T-helper 1 cell treated with Interleukin-12 subunit alpha and Interleukin-12 subunit beta and Interleukin-4 antibody, amounts not matched to agents 30 μg/mL and 1 μg/mL, for 36 hours (primary cell): Measurements from ENCODE around the gene NEDD9.

Source experiments
- H3K27ac Mint-ChIP-seq: one replicate; pipeline ENCODE4 v1.8.0; 2021; ENCODE audit warnings: mild to moderate bottlenecking, mixed read lengths
- H3K27me3 Mint-ChIP-seq: one replicate; pipeline ENCODE4 v1.8.0; 2021; ENCODE audit warnings: low read depth, mixed read lengths
- H3K36me3 Mint-ChIP-seq: one replicate; pipeline ENCODE4 v1.8.0; 2021; ENCODE audit warnings: low read depth, mixed read lengths
- H3K4me1 Mint-ChIP-seq: one replicate; pipeline ENCODE4 v1.8.0; 2021; ENCODE audit warnings: low read depth, mixed read lengths
- H3K4me3 Mint-ChIP-seq: one replicate; pipeline ENCODE4 v1.8.0; 2021; ENCODE audit warnings: mild to moderate bottlenecking, moderate library complexity, mixed read lengths
- H3K9me3 Mint-ChIP-seq: one replicate; pipeline ENCODE4 v1.8.0; 2021; ENCODE audit warnings: mixed read lengths

Gene NEDD9

DNA sequence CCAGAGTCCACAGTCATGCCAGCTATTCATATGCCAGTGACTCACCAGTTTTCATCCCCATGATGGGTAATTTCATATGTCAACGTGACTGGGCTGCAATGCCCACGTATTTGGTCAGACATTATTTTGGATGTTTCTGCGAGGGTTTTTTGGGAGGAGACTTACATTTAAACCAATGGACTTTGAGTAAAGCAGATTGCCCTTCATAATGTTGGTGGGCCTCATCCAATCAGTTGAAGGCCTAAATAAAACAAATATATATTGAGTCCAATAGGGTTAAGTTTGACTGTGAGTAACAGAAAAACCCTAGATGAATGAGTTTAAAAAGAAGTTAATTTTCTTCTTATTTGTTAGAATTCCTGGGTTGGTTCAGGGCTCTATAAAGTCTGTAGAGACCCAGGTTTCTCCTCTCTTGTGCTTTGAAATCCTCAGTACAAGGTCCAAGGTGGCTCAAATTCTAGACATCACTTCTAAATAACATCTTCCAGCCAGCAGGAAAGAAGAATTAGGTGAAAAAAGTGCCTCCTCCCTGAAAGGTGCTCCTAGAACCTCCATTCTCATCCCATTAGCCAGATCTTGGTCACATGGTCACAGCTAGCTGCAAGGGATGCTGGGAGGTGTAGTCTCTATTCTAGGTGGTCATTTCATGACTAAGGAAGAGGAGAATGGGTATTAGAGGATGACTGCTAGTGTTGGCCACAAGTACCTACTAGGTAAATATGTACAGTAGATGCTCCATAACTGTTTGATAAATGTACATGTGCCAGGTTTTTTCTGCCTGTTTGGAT is 16.7 kb upstream of the NEDD9 start:
- peaks cover 22% of the 10 kb centered on the region for H3K9me3 Mint-ChIP-seq
- H3K4me3 Mint-ChIP-seq: no peak overlapping the region
- no peaks in the 10 kb centered on the region for H3K27me3 Mint-ChIP-seq
- peaks cover 8% of the 10 kb centered on the region for H3K4me1 Mint-ChIP-seq
- H3K36me3 Mint-ChIP-seq: peaks cover 55% of the 10 kb centered on the region
- no peak overlapping the region for H3K27ac Mint-ChIP-seq

DNA sequence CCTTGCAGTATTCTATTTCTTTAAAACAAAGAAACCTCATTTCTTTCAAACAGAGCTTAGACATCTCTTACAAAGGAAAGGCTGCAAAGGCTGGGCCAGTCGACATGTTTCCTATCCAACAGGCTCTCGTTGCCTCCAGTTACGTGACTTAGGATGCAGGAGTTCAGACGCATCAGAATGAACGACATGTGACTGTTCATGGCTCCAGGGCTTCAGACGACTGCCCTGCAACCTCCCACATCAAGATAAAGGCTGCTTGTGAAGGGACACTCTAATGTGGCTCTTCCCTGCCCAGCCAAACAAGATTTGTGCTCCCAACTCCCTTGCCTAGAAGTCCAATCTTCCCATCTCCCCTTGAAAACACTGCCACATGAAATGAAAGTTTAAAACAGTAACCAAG is 14.3 kb upstream of the NEDD9 start:
- no peak overlapping the region for H3K27ac Mint-ChIP-seq
- peaks cover 22% of the 10 kb centered on the region for H3K9me3 Mint-ChIP-seq
- peaks cover 10% of the 10 kb centered on the region for H3K4me1 Mint-ChIP-seq
- peaks cover 59% of the 10 kb centered on the region for H3K36me3 Mint-ChIP-seq
- H3K27me3 Mint-ChIP-seq: no peaks in the 10 kb centered on the region
- H3K4me3 Mint-ChIP-seq: no peak overlapping the region

DNA sequence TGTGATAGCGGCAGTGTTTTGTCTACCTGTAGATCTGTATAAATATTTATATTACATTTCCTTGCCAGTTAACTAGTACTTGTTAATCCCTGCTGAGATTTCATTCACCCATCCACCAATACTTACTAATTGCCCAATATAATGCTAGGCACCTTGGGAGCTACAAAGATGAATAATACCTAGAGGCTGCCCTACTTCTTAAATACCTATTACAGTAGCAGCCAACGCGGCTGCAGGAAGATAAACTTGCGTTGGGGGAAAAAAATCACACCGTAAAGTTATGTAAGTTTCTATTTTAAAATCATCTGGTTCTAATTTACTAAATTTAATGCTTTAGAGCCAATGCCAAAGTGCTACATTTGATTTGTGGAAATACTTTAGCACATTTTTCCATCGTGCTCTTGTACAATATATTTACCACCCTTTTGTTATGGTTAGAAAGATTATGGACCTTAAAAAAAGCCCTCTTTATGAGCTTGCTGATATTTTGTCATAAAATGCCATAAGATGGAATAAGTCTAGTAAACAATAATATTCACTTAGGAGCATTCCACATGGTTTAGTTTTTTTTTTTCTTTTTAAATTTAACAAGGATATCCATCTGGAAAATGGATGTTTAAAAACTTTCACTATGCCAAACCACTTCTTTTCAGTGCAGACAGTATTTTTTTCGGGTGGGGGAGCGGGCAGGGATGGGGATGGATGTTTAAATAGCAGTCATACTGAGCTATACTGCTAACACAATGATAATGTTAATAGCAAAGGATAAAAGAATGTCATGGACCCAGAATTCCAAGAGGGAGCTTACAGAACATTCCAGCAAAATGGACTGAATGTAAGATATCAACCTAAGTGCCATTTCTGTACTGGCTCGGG is 13.2 kb upstream of the NEDD9 start:
- Mint-ChIP-seq H3K27me3 (no peaks in the 10 kb centered on the region), H3K27ac (no peak overlapping the region), H3K4me3 (no peak overlapping the region), H3K4me1 (peaks cover 10% of the 10 kb centered on the region), H3K36me3 (peaks cover 54% of the 10 kb centered on the region), H3K9me3 (peaks cover 18% of the 10 kb centered on the region)

DNA sequence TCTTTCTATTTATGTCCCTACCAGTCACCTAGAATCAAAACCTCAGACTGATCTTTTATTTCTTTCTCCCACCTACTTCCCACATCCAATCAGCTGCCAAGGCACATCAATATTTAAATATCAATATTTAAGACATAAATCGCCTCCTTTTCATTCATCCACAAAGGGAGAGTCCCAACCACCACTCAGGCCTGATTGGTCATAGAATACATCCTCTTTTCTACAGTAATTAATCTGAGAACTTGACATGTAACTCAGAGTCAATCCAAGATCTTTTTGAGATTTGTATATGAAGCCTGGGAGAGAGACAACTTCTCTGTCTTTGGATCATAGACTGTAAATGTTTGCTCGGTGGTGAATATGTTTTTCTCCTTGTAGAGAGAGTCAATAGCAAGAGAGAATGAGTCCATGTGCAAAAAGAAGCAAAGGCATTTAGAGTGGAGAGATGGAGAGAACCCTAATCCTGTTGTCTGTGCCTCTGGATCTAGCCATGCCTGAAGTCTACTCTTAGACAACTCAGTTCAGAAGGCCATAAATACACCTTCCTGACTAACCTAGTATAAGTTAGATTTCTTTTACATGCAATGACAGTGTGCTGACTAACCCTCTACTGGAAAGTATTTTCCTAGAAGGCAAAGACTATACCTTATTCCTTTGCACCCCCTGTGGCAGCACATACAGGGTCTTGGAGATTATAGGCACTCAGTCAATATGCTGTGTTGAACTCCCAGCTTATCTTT is 12.1 kb upstream of the NEDD9 start:
- peaks cover 47% of the 10 kb centered on the region for H3K36me3 Mint-ChIP-seq
- peaks cover 8% of the 10 kb centered on the region for H3K9me3 Mint-ChIP-seq
- peaks cover 10% of the 10 kb centered on the region for H3K4me1 Mint-ChIP-seq
- no peak overlapping the region for H3K4me3 Mint-ChIP-seq
- H3K27ac Mint-ChIP-seq: no peak overlapping the region
- no peaks in the 10 kb centered on the region for H3K27me3 Mint-ChIP-seq

DNA sequence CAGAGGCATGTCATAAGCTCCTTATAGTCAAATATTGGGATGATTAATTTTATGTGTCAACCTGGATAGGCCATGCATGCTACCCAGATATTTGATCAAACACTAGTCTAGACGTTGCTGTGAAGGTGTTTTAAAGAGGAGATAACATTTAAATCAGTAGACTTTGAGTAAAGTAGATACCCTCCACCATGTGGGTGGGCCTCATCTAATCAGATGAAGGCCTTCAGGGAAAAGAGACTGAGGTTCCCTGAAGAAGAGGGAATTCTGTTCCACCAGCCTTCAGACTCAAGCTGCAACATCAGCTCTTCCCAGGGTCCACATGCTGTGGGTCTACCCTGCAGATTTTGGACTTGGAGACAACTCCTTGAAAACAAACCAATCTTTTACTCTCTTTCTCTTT is 11.4 kb upstream of the NEDD9 start:
- no peak overlapping the region for H3K27ac Mint-ChIP-seq
- H3K27me3 Mint-ChIP-seq: no peaks in the 10 kb centered on the region
- peaks cover 42% of the 10 kb centered on the region for H3K36me3 Mint-ChIP-seq
- H3K9me3 Mint-ChIP-seq: peaks cover 2% of the 10 kb centered on the region
- H3K4me3 Mint-ChIP-seq: no peak overlapping the region
- H3K4me1 Mint-ChIP-seq: peaks cover 9% of the 10 kb centered on the region

DNA sequence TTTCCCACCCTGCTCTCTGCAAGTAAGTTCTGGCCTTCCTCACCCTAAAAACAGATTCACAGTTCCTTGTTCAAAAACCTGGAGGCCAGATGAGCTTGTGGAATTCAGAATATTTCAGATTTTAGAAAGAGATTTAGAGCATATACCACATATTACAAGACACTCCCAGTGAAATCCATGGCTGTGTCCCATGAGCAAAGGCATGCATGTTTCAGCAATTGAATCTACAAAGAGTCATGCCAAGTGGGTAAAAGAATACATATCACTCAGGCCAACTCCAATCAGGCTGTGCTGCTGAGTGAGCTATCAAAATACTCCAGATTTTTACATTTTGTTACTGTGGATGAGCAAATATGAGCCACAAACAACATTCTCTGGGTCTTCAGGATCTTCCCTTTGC is 10.2 kb upstream of the NEDD9 start:
- H3K36me3 Mint-ChIP-seq: peaks cover 42% of the 10 kb centered on the region
- no peak overlapping the region for H3K27ac Mint-ChIP-seq
- H3K4me1 Mint-ChIP-seq: peaks cover 8% of the 10 kb centered on the region
- H3K27me3 Mint-ChIP-seq: no peaks in the 10 kb centered on the region
- no peak overlapping the region for H3K4me3 Mint-ChIP-seq
- H3K9me3 Mint-ChIP-seq: peaks cover 4% of the 10 kb centered on the region

DNA sequence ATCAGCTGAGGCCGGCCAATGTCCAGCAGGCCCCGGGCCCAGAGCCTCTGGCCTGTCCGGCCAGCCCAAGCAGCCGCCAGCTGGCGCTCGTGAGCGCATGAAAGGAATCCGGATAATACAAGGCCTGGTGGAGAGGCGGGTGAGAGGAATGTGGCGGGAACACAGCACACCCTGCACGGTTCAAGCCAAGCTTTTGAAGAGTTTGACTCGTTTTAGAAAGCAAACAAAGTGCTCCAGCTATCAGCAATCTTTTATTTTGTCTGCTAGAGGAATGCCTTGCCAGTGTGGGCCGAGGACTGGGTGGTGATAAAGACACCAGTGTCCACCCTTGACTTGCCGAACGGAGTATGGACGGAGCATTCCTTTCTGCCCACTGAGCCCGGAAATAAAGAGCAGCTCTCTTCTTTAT is 9.3 kb upstream of the NEDD9 start:
- no peak overlapping the region for H3K27ac Mint-ChIP-seq
- peaks cover 12% of the 10 kb centered on the region for H3K4me1 Mint-ChIP-seq
- no peak overlapping the region for H3K4me3 Mint-ChIP-seq
- H3K27me3 Mint-ChIP-seq: no peaks in the 10 kb centered on the region
- peaks cover 4% of the 10 kb centered on the region for H3K9me3 Mint-ChIP-seq
- H3K36me3 Mint-ChIP-seq: peaks cover 37% of the 10 kb centered on the region

DNA sequence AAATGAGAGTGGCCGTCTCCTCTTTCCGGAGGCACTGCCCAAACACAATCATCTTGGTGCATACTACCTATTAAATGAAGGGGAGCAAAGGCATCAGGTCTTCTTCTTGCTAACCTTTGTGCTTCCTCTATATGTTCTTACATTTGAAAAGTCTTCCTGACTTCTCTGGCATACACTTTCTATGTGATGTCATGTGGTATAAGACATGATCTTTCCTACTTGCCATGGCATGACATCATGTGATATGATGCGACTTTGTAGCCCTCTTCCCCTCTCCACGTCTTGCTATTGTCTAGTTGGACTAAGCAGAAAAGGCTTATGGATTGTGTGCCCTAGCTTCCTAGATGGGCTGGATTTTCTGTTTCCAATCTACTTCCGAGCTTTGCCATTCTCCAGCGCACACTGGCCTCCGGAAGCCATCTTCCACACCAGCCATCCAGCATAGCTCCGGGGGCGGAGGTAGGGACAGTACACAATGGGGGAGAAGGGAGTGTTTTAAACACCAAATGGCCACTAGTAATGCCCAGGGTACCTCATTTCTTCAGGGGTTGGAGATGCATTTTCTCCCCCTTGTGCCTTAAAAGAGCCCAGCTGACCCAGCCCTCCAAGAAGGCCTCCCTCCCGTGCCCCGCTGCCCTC is 8.8 kb upstream of the NEDD9 start:
- Mint-ChIP-seq H3K4me1 (peaks cover 17% of the 10 kb centered on the region), H3K4me3 (no peak overlapping the region), H3K27me3 (no peaks in the 10 kb centered on the region), H3K9me3 (peaks cover 4% of the 10 kb centered on the region), H3K27ac (no peak overlapping the region), H3K36me3 (peaks cover 39% of the 10 kb centered on the region)

DNA sequence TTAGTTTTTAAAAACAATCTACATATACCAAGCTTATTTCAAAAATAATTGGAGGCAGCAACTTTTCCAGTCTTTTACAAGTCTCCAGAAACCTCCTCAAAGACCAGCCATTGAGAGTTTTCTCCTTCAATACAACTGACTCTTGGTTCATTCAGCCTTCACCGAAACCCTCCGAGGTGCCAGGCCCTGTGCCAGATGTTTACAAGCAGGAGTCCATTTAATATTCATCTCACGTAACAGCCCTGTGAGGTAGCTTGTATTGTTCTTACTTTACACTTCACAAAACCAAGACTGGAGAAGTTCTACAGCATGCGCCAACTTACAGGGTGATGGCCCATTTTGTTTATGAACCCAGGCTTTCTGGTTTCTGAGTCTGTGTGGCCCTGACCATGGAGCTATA is 5.5 kb upstream of the NEDD9 start:
- no peak overlapping the region for H3K27ac Mint-ChIP-seq
- H3K4me1 Mint-ChIP-seq: peaks cover 34% of the 10 kb centered on the region
- H3K9me3 Mint-ChIP-seq: peaks cover 4% of the 10 kb centered on the region
- no peak overlapping the region for H3K4me3 Mint-ChIP-seq
- H3K36me3 Mint-ChIP-seq: peaks cover 24% of the 10 kb centered on the region
- H3K27me3 Mint-ChIP-seq: no peaks in the 10 kb centered on the region

DNA sequence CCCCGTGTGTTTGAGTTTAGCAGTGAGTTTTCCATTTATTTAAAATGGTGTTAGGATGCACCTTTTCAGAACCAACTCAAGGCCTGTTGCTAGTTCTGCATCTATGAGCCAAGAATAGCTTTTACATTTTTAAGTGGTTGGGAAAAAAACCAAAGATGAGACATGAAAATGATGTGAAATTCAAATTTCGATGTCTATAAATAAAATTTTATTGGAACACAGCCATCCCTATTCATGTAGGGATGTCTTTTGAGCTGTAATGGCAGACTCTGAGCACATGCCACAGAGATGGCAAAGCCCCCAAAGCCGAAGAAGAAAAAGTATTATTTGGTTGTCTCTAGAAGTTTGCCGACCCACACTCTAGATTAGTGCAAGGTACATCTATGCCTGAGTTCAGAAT is 5.0 kb upstream of the NEDD9 start:
- peaks cover 20% of the 10 kb centered on the region for H3K36me3 Mint-ChIP-seq
- peak overlapping the region; percentile 85 for H3K27ac Mint-ChIP-seq
- H3K27me3 Mint-ChIP-seq: no peaks in the 10 kb centered on the region
- H3K4me3 Mint-ChIP-seq: no peak overlapping the region
- peaks cover 35% of the 10 kb centered on the region for H3K4me1 Mint-ChIP-seq
- H3K9me3 Mint-ChIP-seq: peaks cover 4% of the 10 kb centered on the region

DNA sequence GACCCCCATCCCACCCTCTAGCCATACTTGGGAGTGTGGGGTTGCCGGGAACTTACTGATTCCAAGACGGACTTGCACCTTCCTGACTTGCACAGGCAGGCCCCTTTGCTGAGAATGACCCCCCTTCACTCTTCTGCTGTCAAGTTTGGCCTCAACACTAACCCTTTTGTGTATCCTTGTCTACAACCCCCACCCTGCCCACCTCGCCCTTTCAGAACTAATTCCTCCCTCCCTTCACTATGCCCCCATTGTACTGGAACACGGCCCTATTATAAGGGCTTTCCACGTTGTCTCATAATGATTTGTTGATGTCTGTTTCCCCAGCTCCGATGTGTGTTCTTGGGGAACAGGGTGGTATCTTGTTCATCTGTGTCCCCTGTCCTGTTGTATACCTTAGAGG is 4.4 kb upstream of the NEDD9 start:
- Mint-ChIP-seq H3K36me3 (peaks cover 18% of the 10 kb centered on the region), H3K4me1 (peaks cover 36% of the 10 kb centered on the region), H3K27me3 (no peaks in the 10 kb centered on the region), H3K27ac (peak overlapping the region; percentile 85), H3K4me3 (no peak overlapping the region), H3K9me3 (peaks cover 4% of the 10 kb centered on the region)

DNA sequence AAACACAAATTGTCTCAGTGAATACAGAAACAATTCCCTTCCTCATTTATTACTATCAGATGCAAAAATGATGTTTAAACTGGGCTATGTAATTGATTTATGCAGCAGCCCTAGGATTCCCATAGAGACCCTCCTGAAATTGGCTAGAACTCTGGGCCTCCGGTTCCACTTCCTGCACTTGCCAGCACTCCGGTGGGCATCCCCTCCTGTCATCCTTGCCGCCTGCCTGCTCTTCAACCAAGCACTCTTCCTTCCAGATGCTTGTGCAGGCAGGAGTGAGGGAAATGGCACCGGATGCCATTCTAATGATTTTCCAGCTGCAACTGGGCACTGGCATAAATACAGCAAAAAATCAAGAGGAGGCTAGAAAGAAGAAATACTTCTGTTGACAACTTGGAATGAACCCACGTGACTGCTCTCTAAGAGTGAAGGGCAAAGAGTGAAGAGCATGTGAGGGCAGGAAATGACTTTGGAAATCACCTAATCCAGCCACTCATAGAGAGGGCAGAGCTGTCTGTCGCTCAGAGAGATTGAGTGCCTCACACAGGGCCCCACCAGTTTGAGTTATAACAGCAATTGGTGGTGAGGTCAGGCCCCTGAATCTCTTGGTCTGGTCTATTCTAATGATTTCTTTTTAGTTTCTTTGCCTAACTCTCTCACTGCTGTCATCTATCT is 3.7 kb upstream of the NEDD9 start:
- Mint-ChIP-seq H3K9me3 (peaks cover 4% of the 10 kb centered on the region), H3K4me3 (peak overlapping the region; percentile 27), H3K27ac (peak overlapping the region; percentile 85), H3K27me3 (no peaks in the 10 kb centered on the region), H3K4me1 (peaks cover 39% of the 10 kb centered on the region), H3K36me3 (peaks cover 16% of the 10 kb centered on the region)

DNA sequence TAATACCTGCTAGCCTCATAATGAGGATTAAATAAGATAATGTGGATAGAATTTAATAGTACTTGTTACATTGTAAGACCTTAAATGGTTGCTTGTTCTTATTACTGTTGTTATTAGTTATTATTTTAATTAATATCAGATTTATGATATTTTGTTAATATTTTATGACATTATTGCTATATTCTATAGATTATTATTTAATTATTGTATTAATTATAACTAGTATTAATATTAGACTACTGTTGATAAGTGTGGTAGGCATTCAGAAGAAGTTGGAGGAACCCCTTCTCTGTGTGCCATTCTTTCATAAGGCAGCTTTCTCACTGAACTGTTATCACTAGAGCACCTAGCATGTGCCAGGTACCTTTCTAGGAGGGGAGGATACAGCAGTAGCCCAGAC is 2.6 kb upstream of the NEDD9 start:
- H3K27ac Mint-ChIP-seq: peak overlapping the region; percentile 60
- no peak overlapping the region for H3K4me3 Mint-ChIP-seq
- peaks cover 4% of the 10 kb centered on the region for H3K9me3 Mint-ChIP-seq
- H3K36me3 Mint-ChIP-seq: peaks cover 16% of the 10 kb centered on the region
- H3K4me1 Mint-ChIP-seq: peaks cover 49% of the 10 kb centered on the region
- no peaks in the 10 kb centered on the region for H3K27me3 Mint-ChIP-seq
